HG03064 (cell line): ENCODE measurements around the gene XIRP1.
A peak's percentile ranks its signal among the peaks of the same experiment; 100 is the strongest.
"Not testable (repeated sequence)": the region's sequence is repeated elsewhere in the genome, so short reads cannot be mapped to it uniquely, and the experiment has no call there.

Experiments used
- ATAC-seq: cut with Tn5 transposase; IDR thresholded peaks from one replicate; pipeline ENCODE4 v1.9.1; 2021; ENCODE audit warnings: low read depth; ENCODE audit not compliant: unreplicated experiment

XIRP1 gene, protein sequence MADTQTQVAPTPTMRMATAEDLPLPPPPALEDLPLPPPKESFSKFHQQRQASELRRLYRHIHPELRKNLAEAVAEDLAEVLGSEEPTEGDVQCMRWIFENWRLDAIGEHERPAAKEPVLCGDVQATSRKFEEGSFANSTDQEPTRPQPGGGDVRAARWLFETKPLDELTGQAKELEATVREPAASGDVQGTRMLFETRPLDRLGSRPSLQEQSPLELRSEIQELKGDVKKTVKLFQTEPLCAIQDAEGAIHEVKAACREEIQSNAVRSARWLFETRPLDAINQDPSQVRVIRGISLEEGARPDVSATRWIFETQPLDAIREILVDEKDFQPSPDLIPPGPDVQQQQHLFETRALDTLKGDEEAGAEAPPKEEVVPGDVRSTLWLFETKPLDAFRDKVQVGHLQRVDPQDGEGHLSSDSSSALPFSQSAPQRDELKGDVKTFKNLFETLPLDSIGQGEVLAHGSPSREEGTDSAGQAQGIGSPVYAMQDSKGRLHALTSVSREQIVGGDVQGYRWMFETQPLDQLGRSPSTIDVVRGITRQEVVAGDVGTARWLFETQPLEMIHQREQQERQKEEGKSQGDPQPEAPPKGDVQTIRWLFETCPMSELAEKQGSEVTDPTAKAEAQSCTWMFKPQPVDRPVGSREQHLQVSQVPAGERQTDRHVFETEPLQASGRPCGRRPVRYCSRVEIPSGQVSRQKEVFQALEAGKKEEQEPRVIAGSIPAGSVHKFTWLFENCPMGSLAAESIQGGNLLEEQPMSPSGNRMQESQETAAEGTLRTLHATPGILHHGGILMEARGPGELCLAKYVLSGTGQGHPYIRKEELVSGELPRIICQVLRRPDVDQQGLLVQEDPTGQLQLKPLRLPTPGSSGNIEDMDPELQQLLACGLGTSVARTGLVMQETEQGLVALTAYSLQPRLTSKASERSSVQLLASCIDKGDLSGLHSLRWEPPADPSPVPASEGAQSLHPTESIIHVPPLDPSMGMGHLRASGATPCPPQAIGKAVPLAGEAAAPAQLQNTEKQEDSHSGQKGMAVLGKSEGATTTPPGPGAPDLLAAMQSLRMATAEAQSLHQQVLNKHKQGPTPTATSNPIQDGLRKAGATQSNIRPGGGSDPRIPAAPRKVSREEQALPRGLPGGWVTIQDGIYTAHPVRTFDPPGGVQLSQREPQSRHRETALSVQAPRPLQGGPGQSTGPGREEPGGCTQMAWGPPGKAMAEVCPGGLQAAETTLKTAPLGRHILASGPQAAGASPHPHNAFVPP (N-terminal part only)

DNA sequence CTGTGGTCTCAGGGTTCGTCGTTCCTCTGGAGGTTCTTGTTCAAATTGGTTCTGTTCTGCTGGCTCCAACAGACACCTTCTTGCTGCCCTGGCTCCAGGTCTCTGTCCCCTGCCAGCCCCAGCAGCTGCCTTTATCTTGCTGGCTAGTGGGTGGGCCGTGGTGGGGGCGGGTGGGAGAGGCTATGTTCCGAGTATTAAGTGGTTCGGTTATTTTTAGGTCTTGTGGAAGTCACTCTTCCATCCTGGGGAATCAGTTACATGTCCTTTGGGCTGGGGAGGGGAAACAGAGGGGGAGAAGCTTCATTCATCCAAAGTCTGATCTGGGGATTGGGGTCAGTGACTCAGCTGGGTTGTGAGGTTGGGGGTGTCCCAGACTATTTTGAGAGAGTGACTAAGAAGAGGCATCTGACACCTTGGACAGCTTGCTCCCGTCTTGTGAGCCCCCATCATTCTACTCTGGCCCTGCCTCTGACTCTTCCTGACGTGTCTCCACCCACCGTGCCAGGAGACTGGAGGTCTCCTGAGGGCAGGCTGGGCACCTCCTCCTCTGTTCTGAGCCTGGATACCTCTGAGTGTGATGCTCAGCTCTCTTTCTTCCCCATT lies at the start of gene XIRP1:
TSS of gene XIRP1 (minus strand) at position 106 of the 603 bp plus-strand sequence. CDS start 3,150 bp downstream, outside the sequence.
- ATAC-seq: no peak

DNA sequence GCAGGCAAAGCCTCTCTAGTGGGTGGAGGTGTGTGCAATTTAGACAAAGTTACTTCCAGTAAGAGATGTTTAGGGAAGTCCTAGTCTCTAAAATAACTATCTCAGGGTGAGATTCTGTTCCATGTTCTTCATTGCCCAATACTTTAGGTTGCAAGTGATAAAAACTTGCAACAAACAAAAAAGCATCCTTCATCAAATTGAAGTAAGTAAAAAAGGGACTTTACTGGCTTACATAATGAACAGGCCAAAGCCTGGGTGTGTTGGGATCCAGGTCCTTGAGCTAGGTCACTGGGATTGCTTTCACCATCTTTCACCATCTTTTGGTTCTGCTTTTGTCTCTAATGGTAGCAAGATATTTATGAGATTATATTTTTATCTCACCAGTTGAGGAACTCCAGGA lies 49.2 kb upstream of the XIRP1 start:
- no peak for ATAC-seq

DNA sequence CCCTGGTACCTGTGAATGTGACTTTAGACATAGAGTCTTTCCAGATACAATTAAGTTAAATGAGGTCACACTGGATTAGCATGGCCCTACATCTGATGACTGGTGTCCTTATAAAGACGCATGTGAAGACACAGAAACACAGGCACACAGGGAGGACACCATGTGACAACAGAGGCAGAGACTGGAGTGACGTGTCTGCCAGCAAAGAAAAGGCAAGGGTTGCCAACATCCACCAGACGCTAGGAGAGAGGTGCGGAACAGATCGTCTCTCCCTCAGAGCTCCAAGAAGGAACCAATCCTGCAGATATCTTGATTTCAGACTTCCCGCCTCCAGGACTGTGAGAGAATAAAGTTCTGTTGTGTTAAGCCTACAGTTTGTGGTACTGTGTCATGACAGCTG lies 44.6 kb upstream of the XIRP1 start:
- no peak for ATAC-seq

DNA sequence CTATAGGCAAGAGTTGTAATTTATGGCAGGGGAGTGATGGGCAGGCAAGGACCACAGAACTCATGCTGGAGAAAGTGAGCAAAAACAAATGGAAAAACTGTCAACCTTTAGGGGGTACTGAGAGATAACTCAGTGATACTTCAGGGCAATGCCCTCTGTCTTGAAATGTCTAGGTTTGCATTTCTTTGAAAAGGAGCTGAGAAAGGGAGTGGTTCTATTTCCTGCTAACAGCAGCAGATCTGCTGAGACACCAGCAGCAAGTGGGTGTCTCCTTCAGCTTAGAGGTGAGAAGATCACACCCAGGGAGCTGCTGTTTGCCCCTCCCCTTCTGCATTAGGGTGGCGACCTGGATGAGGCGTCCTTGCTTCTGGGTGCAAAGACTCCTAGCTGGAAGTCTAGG lies 42.3 kb upstream of the XIRP1 start:
- no peak for ATAC-seq

DNA sequence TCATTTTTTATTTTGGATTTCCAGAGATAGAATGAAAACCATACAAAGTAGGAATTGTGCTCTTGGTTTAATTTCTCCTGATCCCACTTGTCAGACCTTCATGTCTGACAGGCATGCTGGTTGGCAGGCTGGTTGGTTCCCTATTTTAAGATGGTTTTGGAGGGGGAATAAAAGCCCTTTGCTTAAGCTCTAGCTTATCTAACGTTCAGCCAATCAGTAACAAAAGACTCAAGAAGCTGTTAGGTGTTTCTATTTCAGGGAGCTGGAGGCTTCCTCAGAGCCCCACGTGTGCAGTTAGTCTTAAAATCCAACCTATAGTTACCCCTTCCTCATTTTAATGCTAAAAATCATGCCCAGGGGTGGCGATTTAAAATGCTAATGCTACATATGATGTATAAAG lies 40.5 kb upstream of the XIRP1 start:
- ATAC-seq: no peak

DNA sequence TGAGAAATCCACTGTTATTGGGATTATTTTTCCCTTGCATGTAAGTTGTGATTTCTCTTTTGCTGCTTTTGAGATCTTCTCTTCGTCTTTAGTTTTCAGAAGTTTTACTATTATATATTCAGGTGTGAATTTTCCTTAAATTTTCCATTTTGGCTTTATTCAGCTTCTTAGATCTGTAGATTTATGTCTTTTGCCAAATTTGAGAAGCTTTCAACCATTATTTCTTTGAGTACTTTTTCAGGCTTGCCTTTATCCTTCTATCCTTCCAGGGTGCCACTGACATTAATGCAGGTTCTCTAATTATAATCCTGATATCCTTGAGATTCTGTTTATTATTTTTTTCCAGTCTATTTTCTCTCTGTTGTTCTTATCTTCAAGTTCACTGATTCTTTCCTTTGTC lies 38.1 kb upstream of the XIRP1 start:
- ATAC-seq: no peak

DNA sequence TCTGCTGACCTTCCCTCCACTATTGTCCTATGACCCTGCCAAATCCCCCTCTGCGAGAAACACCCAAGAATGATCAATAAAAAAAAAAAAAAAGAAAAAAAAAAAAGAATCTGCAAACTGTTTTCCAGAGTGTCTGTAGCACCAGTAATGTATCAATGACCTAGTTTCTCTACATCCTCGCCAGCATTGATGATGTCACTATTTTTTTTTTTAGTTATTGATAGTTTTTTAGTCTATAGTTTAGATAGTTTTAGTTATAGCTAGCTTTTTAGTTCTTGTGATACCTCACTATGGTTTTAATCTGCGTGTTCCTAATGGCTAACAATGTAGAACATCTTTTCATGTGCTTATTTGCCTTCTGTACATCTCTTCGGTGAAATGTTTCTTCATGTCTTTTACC lies 36.1 kb upstream of the XIRP1 start:
- no peak for ATAC-seq

DNA sequence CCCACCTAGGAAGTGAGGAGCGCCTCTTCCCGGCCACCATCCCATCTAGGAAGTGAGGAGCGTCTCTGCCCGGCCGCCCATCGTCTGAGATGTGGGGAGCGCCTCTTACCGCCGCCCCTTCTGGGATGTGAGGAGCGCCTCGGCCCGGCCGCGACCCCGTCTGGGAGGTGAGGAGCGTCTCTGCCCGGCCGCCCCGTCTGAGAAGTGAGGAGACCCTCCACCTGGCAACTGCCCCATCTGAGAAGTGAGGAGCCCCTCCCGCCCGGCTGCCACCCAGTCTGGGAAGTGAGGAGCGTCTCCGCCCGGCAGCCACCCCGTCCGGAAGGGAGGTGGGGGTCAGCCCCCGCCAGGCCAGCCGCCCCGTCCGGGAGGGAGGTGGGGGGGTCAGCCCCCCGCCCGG lies 35.2 kb upstream of the XIRP1 start:
- not testable (repeated sequence) for ATAC-seq

DNA sequence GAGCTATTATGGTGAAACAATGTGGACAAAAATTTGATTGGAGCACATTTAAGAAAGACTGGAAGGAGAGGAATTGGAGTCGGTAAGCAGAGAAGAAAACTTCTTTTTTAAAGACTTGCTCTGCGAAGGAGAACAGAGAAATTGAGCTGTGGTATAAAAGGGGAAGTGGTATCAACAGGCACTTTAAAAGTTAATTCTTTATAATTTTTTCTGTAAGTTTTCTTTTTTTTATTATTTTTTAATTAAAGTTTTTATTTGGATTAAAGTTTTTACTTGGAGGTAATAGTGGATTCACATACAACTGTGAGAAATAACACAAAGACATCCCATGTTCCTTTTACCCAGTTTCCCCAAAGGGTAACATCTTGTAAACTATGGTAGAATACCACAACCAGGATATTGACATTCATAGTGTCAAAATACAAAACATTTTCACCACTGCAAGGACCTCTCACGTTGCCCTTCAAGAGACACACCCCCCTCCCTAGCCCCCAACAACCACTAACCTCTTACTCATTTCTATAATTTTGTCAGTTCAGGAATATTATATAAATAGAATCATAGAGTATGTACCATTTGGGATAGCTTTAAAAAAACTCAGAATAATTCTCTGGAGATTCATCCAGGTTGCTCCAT lies 33.8 kb upstream of the XIRP1 start:
- no peak for ATAC-seq

DNA sequence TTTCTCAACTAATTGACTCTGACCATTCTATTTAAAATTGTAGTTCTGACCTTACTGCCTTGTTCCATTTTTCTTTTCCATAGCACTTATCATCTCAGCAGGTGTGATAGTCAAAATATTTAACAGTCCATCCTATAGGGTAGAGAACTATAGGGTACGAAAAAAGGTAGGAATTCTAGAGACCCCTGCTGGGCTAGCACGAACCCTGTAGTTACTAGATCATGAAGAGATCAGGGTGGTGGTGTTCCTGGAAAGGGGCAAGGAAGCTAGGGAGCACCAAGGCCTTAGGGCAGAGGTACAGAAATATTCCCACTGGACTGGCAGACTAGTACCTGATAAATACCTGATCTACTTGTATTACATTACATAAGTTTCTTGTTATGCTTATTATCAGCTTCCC lies 31.9 kb upstream of the XIRP1 start:
- ATAC-seq: no peak

DNA sequence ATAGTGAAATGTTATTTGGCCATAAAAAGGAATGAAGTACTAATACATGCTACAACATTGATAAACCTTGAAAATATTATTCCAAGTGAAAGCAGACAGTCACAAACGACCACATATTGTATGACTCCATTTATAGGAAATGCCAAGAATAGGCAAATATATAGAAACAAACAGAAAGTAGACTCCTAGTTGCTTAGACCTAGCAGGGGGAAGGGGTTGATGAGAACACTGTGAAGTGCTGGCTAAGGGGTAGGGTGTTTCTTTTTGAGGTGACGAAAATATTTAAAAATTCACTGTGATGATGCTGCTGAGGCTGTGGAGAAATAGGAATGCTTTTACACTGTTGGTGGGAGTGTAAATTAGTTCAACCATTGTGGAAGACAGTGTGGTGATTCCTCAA lies 30.5 kb upstream of the XIRP1 start:
- no peak for ATAC-seq

DNA sequence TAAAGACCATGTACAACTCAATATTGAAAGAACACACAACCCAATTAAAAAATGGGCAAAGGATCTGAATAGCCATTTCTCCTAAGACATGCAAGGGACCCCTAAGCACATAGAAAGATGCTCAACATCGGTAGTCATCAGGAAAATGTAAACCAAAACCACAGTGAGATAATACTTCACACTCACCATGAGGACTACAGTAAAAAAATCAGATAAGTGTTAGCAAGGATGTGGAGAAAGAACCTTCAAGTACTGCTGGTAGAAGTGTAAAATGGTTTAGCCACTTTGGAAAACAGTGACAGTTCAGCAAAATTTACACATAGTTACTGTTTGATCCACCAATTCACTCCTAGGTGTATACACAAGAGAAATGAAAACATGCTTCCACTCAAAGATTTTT lies 30.1 kb upstream of the XIRP1 start:
- ATAC-seq: no peak

DNA sequence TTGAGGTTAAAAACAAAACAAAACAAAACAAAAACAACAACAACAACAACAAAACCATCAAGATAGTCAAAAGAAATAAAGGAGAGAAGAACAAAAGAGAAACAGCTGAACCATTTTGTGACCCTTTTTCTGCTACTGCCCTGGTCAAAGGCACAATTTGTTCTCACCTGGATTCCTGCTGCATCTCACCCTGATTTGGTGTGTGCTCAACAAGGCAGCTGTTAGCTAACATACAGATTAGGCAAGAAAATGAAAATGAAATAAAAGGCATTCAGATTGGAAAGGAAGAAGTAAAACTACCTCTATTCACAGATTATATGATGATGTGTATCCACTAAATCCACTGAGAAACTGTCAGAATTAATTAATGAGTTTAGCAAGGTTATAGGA lies 28.7 kb upstream of the XIRP1 start:
- ATAC-seq: no peak

DNA sequence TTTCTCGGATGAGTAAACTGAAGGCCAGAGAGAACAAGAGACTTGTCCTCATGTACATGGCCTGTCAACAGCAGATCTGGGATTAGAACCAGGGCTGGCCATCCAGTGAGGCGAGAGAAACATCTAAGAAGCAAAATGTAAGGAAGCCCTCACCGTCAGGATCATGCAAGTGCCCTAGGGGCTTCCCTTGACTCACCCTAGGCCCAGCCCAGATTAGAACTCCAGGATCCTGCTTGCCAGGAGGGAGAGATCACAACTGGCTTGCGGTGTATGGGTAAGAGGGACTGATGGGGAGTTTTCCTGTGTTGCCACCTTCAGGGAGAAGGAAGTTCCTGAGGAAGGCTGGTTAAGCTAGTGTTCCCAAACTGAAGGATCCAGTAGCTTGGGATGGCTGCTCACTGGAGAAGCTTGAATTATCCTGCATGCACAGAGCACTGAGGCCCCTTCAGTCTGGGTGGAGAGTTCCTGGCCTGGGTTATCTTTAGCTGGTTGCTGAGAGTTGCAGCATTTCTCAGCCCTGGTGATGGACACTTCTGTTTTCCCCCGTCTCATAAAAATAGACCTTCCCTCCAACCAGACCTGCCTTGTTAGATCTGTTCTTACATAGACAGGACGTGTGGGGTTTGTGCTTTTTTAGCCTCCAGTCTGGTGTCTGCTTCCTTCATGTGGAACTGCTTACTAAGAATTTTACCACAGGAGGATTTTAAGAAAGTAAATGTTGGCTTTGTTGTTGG lies 28.2 kb upstream of the XIRP1 start:
- ATAC-seq: no peak

DNA sequence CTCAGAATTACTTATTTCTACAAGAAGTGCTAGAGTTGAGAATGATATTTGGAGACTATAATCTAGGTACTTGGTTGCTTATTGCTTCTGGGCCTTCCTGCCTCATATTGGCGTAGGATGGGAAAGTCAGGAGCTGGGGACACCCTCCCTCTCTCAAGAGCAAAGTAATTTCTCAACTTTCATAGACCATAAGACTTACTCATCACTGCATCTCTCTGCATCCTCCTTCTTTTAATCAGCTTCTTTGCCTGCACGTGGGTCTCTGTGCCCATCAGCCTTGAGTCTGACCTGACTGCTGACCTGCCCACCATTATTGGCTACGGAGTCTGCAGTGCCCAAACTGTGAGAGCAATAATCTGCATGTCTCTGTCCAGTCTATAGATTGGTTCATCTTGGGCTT lies 27.3 kb upstream of the XIRP1 start:
- ATAC-seq: no peak

DNA sequence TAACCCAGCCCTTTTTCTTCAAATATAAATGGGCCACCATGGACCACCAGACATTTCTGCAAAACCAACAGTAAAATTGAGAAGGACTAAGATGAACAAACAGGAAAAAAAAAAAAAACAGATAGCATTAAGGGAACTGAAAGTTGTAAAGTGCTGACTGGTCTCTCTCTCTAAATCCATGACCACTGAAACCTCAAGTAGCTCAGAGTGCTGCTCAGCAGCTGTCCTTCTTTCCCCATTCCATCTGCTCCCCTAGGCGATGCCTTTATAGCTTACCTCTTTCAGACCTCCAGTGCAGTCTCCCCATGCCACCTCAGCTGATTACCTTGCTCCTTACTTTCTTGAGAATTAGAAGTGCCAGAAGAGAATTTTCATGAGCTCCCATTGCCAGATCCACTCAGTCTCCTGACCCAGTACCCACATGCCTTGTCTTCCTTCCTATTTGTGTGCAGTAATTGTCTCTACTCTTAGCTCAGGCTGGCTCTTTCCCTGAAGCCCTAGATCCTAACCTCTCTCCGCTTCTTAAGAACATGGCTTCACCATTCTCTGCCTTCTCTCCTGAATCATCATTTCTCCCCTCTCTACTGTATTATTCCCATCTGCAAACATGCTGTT lies 23.9 kb upstream of the XIRP1 start:
- ATAC-seq: peak; percentile 99

DNA sequence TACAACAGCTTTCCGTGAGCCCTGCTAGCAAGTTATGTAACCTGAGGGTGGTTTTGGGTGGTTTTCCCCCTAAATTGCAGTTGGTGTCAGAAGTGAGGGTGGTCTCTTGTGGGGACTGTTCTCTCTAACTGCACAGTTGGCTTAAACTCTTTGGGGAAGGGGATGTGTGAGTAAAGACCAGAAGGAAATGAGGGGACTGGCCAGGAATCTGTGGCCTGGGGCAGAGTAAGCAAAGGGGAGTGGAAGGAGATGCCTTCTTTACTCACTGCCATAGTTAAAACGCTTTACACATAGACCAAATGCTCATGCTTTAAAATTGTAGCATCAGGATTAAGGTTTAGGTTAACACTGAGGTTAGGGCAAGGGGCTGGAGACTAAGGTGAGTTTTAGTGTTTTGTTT lies 21.2 kb upstream of the XIRP1 start:
- ATAC-seq: no peak

DNA sequence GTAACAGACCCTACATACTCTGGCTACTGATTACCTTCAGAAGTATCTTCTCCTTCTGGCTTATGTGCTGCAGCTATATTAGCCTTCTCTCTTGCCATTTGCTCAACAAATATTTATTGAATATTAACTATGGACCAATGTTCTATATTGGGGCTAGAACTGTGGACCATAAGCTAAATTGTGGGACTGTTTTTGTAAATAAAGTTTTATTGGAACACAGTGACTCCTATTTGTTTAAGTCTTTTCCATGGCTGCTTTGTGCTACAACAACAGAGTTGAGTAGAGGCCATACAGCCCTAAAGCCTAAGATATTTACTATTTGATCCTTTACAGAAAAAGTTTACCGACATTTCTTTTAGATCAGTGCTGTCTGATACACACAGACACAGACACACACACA lies 20.3 kb upstream of the XIRP1 start:
- no peak for ATAC-seq
